GM12874 (cell line): ENCODE data around the gene CNIH3.

Experiments
- CTCF ChIP-seq: IDR thresholded peaks from 2 replicates; pipeline ENCODE4 v1.5.1; 2011; ENCODE audit warnings: low read depth, mild to moderate bottlenecking, control low read depth, low read length, moderate library complexity; ENCODE audit not compliant: insufficient read depth

The CNIH3 gene

DNA sequence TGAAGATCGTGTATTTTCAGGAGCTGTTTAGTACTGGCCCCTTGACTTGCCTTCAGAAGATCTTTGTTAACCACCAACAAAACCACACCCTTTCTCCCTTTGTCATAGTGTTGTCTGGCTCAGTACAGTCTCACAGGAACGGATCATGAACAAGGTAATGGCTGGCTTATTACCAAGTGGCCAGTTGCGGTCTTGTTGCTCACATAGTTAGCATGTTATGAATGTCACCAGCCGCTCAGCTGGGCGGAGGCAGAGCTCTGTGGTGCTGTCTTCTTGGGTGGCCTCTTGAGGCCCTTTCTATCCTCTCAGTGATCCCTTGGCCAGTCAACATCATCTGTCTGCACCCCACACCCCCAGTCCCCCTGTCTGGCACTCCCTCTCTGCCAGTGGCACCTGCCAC is 21.4 kb downstream of the CNIH3 start:
- TF ChIP-seq CTCF, result no peak

- TF ChIP-seq CTCF, result no peak
Measured at GRCh38 chr1:224637936-224638335, 21.8 kb downstream of the CNIH3 start.

DNA sequence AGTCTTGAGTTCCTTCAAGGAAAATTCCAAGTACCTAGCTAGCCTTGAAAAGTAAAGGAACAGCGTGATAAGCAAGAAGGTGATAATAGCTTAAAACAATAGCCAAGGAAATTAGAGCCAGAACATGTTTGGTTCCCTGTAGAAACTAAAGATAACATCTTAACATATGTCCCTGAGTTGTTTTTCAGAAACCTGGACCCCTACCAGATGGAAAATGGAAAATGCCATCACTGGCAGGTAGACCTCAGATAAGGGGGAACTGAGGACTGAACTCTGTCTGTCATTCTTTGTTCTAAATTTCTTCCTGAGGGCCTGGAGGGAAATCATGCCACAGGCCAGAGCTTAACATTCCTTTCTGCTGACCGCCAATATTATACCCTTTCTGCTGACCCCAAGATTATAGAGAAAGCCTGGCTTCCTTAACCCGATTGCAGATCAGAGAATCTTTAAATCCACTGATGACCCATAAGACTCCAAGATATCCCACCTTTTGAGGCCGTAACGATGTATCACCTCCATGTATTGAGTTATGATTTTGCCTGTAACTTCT is 23.4 kb downstream of the CNIH3 start:
- no peak for TF ChIP-seq CTCF

GRCh38 chr1:224640018-224640417 is 23.9 kb downstream of the CNIH3 start:
- no peak for TF ChIP-seq CTCF

GRCh38 chr1:224640587-224640986 is 24.5 kb downstream of the CNIH3 start:
- TF ChIP-seq CTCF, result no peak

DNA sequence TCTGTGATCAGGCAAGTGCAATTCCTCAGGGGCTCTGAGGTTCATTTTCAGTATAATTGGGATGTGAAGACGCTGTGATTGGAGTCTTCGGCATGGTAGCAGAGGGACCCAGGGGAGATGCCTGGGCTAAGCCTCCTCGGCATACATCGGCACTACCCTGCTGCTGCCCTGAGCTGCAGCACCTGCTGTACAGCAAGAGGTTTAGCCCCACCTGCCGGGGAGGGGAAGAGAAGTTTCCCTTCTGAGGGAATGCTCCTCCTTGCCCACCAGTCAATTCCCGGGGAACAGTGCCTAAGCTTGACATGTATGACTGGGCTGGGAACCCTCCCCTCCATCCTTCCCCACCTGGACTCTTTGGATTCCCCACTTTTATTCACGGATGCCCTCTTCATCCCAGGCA is 24.9 kb downstream of the CNIH3 start:
- peak; percentile 23; the same call in 1 of the 2 replicates for TF ChIP-seq CTCF

GRCh38 chr1:224643653-224644052 is 27.5 kb downstream of the CNIH3 start:
- TF ChIP-seq CTCF, result no peak

- peak; percentile 87 for TF ChIP-seq CTCF
Measured at GRCh38 chr1:224644553-224645154, 28.5 kb downstream of the CNIH3 start.
